ENCODE measurements around the gene LAT.

The LAT gene

DNA sequence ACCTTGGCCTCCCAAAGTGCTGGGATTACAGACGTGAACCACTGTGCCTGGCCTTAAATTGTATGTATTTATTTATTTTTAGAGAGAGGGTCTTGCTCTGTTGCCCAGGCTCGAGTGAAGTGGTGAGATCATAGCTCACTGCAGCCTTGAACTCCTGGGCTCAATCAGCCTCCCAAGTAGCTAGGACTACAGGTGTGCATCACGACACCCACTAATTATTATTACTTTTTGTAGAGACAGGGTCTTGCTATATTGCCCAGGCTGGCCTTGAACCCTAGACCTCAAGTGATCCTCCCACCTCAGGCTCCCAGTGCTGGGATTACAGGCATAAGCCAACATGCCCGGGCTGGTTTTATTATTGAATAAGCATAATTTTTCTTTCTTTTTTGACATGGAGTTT is 38.2 kb upstream of the LAT start:
- TF ChIP-seq, protein P1, sequence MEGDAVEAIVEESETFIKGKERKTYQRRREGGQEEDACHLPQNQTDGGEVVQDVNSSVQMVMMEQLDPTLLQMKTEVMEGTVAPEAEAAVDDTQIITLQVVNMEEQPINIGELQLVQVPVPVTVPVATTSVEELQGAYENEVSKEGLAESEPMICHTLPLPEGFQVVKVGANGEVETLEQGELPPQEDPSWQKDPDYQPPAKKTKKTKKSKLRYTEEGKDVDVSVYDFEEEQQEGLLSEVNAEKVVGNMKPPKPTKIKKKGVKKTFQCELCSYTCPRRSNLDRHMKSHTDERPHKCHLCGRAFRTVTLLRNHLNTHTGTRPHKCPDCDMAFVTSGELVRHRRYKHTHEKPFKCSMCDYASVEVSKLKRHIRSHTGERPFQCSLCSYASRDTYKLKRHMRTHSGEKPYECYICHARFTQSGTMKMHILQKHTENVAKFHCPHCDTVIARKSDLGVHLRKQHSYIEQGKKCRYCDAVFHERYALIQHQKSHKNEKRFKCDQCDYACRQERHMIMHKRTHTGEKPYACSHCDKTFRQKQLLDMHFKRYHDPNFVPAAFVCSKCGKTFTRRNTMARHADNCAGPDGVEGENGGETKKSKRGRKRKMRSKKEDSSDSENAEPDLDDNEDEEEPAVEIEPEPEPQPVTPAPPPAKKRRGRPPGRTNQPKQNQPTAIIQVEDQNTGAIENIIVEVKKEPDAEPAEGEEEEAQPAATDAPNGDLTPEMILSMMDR (IDR thresholded peaks at IDR 0.05), result no peak

DNA sequence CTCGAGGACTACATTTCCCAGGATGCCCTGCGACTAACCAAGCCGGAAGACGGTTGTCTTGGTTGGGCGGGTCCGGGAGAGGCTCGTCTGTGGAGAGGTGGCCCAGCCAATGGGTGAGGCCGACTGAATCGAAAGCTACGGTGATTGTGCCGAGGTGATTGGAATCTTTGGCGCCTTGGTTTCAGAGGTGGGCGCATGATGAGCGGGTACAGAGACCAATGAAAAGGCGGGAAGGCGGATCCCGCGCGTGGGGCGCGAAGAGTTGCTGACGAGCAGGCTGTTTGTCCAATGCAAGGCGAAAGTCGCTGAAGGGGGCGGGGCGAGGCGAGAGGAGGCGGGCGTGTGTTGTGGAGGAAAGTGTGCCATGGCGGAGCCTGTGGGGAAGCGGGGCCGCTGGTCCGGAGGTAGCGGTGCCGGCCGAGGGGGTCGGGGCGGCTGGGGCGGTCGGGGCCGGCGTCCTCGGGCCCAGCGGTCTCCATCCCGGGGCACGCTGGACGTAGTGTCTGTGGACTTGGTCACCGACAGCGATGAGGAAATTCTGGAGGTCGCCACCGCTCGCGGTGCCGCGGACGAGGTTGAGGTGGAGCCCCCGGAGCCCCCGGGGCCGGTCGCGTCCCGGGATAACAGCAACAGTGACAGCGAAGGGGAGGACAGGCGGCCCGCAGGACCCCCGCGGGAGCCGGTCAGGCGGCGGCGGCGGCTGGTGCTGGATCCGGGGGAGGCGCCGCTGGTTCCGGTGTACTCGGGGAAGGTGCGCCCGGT is 34.0 kb upstream of the LAT start, which contains the start of gene NFATC2IP:
Gene NFATC2IP, plus strand, starts transcription at position 290 of the 762 bp plus-strand sequence. Its CDS starts 75 bp downstream, at position 365.
- TF ChIP-seq, protein P1 (IDR thresholded peaks at IDR 0.05), result no peak

DNA sequence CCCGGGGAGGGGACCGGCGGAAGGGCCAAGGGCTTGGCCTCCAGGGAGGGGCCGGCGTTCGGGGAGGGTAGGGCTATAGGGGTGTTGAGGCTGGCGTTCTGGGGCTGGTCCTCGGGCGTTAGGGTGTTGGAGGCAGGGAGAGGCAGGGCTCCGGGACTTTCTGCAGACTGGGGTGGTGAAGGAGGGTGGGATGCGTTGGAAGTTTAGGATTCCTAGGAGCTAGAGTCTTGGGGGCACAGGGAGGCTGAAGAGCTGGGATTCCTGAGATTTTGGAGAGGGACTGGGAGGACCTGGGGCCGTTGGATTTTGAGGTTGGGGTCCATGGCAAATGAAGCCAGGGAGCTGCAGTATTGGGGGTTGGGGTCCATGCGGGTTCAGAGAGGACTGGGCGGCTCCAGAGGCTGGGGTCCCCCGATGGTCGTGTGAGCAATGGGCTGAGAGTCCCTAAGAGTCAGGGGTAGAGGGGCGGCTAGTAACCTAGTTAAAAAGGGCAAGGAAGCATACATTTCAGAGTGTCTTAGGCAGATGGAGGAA is 33.4 kb upstream of the LAT start:
- TF ChIP-seq, protein P1 (IDR thresholded peaks at IDR 0.05), result no peak

DNA sequence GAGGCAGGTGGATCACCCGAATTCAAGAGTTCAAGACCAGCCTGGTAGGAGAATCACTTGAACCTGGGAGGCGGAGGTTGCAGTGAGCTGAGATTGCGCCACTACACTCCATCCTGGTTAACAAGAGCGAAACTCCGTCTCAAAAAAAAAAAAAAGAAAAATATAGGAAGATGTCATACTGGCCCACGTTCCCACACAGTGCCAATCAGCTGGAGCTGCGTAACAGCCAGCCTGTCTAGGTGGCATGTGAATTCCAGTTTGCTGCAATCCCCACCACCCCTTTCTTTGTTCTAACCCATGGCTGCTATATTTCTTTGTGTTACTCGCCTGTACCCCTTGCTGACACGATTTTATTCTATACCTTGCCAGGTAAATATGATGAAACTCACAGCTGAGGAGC is 26.6 kb upstream of the LAT start:
- TF ChIP-seq, protein P1 (IDR thresholded peaks at IDR 0.05), result no peak

DNA sequence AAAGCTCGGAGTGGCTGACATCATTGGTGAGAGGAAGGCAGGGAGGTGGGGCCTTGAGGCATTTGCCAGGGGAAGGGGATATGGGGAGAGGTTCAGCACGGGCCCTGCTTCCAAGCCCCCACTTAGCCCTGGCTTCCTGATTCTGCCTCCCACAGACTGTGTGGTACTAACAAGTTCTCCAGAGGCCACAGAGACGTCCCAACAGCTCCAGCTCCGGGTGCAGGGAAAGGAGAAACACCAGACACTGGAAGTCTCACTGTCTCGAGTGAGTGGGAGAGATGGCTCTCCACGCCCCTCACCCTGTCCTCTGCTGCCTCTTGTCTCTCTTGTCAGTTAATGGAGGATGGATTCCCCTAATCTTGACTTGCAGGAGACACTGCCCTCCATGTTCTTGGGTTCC is 26.0 kb upstream of the LAT start:
- TF ChIP-seq, protein P1 (IDR thresholded peaks at IDR 0.05), result no peak

DNA sequence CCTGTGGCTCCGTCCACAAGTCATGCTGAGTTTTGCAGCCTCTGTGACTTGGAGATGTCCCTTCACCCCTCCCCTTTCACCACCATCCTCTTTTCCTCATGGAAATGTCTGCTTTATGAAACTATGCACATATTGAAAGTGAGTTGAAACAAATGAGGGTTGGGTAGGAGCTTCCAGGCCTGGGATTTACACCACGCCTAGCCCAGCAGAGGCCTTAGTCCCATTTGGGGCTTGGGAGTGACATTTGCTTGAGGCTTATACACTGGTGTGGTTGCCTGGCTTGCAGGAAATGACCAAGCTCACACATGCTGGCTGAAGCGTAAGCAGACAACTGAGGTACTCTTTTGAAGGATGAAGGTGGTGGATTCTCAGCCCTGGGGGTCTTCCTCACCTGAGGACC is 20.8 kb upstream of the LAT start:
- TF ChIP-seq, protein P1 (IDR thresholded peaks at IDR 0.05), result no peak

DNA sequence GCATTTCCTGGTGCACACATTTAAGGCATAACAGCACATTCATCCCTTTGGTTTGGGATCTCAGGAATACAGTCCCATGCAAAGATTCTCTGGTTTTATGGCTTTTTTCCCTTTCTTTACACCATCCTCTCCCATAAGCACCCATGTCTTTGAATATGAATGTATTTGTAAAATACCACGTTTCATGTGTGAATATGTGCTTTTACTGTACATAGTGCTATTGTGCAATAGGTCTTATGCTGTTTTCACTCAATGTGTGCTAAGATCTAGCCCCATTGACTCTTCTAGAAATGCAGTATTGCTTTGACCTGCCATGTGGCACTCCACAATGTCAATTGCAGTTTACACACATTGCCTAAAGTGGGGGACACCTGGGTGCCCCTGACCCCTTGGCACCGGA is 20.4 kb upstream of the LAT start:
- TF ChIP-seq, protein P1 (IDR thresholded peaks at IDR 0.05), result no peak
